OCI-LY3 (cell line): Measurements from ENCODE around the gene NGB.

ENCODE experiments used
- EZH2phosphoT487 ChIP-seq: fragments of 200-600 bp; shearing (Covaris generic); IDR thresholded peaks from 2 replicates; pipeline ENCODE4 v1.6.1; 2018; ENCODE audit warnings: antibody characterized with exemption, mixed run types, low read depth
- TF ChIP-seq, protein P1 (sequence below): fragments of 200-600, 300-600 bp; sonication (generic); IDR thresholded peaks from 2 replicates; pipeline ENCODE4 v1.5.1; 2014; ENCODE audit warnings: antibody characterized with exemption, low read length, low read depth

- TF ChIP-seq, protein P1, sequence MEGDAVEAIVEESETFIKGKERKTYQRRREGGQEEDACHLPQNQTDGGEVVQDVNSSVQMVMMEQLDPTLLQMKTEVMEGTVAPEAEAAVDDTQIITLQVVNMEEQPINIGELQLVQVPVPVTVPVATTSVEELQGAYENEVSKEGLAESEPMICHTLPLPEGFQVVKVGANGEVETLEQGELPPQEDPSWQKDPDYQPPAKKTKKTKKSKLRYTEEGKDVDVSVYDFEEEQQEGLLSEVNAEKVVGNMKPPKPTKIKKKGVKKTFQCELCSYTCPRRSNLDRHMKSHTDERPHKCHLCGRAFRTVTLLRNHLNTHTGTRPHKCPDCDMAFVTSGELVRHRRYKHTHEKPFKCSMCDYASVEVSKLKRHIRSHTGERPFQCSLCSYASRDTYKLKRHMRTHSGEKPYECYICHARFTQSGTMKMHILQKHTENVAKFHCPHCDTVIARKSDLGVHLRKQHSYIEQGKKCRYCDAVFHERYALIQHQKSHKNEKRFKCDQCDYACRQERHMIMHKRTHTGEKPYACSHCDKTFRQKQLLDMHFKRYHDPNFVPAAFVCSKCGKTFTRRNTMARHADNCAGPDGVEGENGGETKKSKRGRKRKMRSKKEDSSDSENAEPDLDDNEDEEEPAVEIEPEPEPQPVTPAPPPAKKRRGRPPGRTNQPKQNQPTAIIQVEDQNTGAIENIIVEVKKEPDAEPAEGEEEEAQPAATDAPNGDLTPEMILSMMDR = no peak
- TF ChIP-seq EZH2phosphoT487 = no peak
Observed at GRCh38 chr14:77316195-77316505, 45.1 kb upstream of the NGB start.
